HepG2 (cell line): ENCODE data around the gene TXNRD2. TPM values are rescaled to one million over a fixed set of nuclear protein-coding genes. Genes with fewer than 3 reads are reported as not detected.
A peak's percentile ranks its signal among the peaks of the same experiment; 100 is the strongest.

Source experiments
- ATAC-seq: fragments of 200-7000 bp; cut with Tn5 transposase; 3 replicates; pipeline ENCODE4 v1.9.1; 2020; ENCODE audit warnings: mild to moderate bottlenecking, moderate library complexity
- BruUV-seq: library from RNA; stranded (reverse); fragments of 400-500 nt; replicated peaks from 2 replicates; lab custom pipeline; 2021; lab: Mats Ljungman, UMichigan
- CTCF ChIA-PET: fragments of 300-600 bp; formaldehyde crosslinking; extraction: SDS; loops from one replicate; lab custom pipeline; 2021; ENCODE audit warnings: low total read pairs, inconsistent platforms, low intra/inter-chr PET ratio; lab: Yijun Ruan, JAX
- POLR2A ChIA-PET: fragments of 350-600 bp; sonication (Branson Sonifier 250); formaldehyde crosslinking; loops from one replicate; lab custom pipeline; 2020; ENCODE audit warnings: antibody characterized with exemption, inconsistent platforms; lab: Yijun Ruan, JAX
- DNase-seq: peaks from one replicate; pipeline ENCODE4 v3.0.0-alpha.2; 2015; ENCODE audit warnings: low spot score
- FAIRE-seq: peaks from 3 replicates; lab custom pipeline; 2011; peaks lifted over from hg19 to GRCh38; lab: Jason Lieb, UNC
- H2AFZ ChIP-seq: one replicate; pipeline ENCODE4 v1.6.1; 2011; ENCODE audit warnings: low read length, inconsistent platforms
- H3K27ac ChIP-seq: fragments of 300-600 bp; 3 replicates; pipeline ENCODE4 v1.8.0; 2011; ENCODE audit warnings: mixed run types, mild to moderate bottlenecking, mixed read lengths, low read length, inconsistent platforms; ENCODE audit not compliant: insufficient read depth; ENCODE audit errors: extremely low read length
- H3K27me3 ChIP-seq, 2 experiments: fragments of 200-600 bp in 1 of 2; 2 replicates in 1 of 2; 3 replicates in 1 of 2; pipeline versions ENCODE4 v1.6.0 to v1.8.0; 2011; ENCODE audit warnings: low read length in 2 of 2, mild to moderate bottlenecking in 2 of 2, moderate library complexity in 2 of 2, inconsistent platforms in 1 of 2; ENCODE audit not compliant: insufficient read depth in 2 of 2, control insufficient read depth in 1 of 2
- H3K36me3 ChIP-seq, 2 experiments: fragments of 200-600 bp in 1 of 2; replicated peaks in 1 of 2; 2 replicates in 1 of 2; 3 replicates in 1 of 2; pipeline versions ENCODE4 v1.5.1 to v1.8.0; 2011; ENCODE audit warnings: low read length in 2 of 2, inconsistent platforms in 1 of 2; ENCODE audit not compliant: insufficient read depth in 2 of 2, control insufficient read depth in 1 of 2
- H3K4me1 ChIP-seq: 2 replicates; pipeline ENCODE4 v1.5.1; 2012; ENCODE audit warnings: low read length, inconsistent platforms; ENCODE audit not compliant: insufficient read depth
- H3K4me2 ChIP-seq: 2 replicates; pipeline ENCODE4 v1.6.0; 2011; ENCODE audit warnings: low read depth, low read length, inconsistent platforms
- H3K4me3 ChIP-seq, 3 experiments: fragments of 200-600 bp in 1 of 3; sonication (generic), shearing (Covaris generic) in 1 of 3; replicated peaks in 1 of 3; 2 replicates each; pipeline ENCODE4 v1.5.1; 2011 to 2016; ENCODE audit warnings: low read length in 3 of 3, inconsistent platforms in 2 of 3, low read depth in 2 of 3, mild to moderate bottlenecking in 2 of 3, control low read depth in 1 of 3, mixed read lengths in 1 of 3; ENCODE audit not compliant: insufficient read depth in 1 of 3
- H3K79me2 ChIP-seq: one replicate; pipeline ENCODE4 v1.6.1; 2011; ENCODE audit warnings: low read length, inconsistent platforms; ENCODE audit not compliant: insufficient read depth
- H3K9ac ChIP-seq: 2 replicates; pipeline ENCODE4 v1.6.0; 2011; ENCODE audit warnings: mild to moderate bottlenecking, low read depth, low read length, inconsistent platforms; ENCODE audit not compliant: insufficient read depth
- H3K9me3 ChIP-seq: 2 replicates; pipeline ENCODE4 v1.5.1; 2012; ENCODE audit warnings: mild to moderate bottlenecking, low read length
- H4K20me1 ChIP-seq: 2 replicates; pipeline ENCODE4 v1.6.0; 2011; ENCODE audit warnings: inconsistent platforms, mild to moderate bottlenecking, low read length, moderate library complexity; ENCODE audit not compliant: insufficient read depth
- BCL6 ChIP-seq: IDR thresholded peaks from 2 replicates; pipeline ENCODE4 v1.6.1; 2016; ENCODE audit warnings: missing genetic modification reagents, missing compliant biosample characterization
- CREB1 ChIP-seq, 2 experiments: fragments of 450-650 bp in 1 of 2; IDR thresholded peaks; 2 replicates each; pipeline ENCODE4 v1.6.1; 2016 to 2017; ENCODE audit warnings: control low read depth in 1 of 2, mild to moderate bottlenecking in 1 of 2, missing compliant biosample characterization in 1 of 2, missing genetic modification characterization in 1 of 2
- GATAD1 ChIP-seq: IDR thresholded peaks from 2 replicates; pipeline ENCODE4 v1.6.1; 2016; ENCODE audit warnings: missing genetic modification reagents, missing compliant biosample characterization
- HNRNPLL ChIP-seq: fragments of 200-400 bp; formaldehyde crosslinking; IDR thresholded peaks from 2 replicates; pipeline ENCODE4 v1.6.1; 2017; ENCODE audit warnings: mild to moderate bottlenecking, low read depth, low read length; ENCODE audit not compliant: poor library complexity, severe bottlenecking
- ISX ChIP-seq: sonication (generic); formaldehyde crosslinking; conservative IDR thresholded peaks from 2 replicates; pipeline ENCODE4 v1.5.0; 2020; ENCODE audit warnings: missing genetic modification reagents
- MED13 ChIP-seq: sonication (generic); formaldehyde crosslinking; IDR thresholded peaks from 2 replicates; pipeline ENCODE4 v1.5.0; 2020; ENCODE audit warnings: missing genetic modification reagents
- MYNN ChIP-seq: sonication (generic); formaldehyde crosslinking; IDR thresholded peaks from 2 replicates; pipeline ENCODE4 v1.4.0; 2020; ENCODE audit warnings: mild to moderate bottlenecking, low read depth, missing genetic modification reagents
- NBN ChIP-seq: fragments of 450-650 bp; conservative IDR thresholded peaks from 2 replicates; pipeline ENCODE4 v1.6.1; 2017
- NCOA2 ChIP-seq: sonication (generic); formaldehyde crosslinking; IDR thresholded peaks from 2 replicates; pipeline ENCODE4 v1.8.0; 2022; ENCODE audit warnings: inconsistent platforms
- SIN3A ChIP-seq: IDR thresholded peaks from 2 replicates; pipeline ENCODE4 v1.6.1; 2011; ENCODE audit warnings: low read depth, mild to moderate bottlenecking, control low read depth, low read length, borderline replicate concordance
- SYNCRIP ChIP-seq: fragments of 200-400 bp; formaldehyde crosslinking; IDR thresholded peaks from 2 replicates; pipeline ENCODE4 v1.6.1; 2018; ENCODE audit warnings: mild to moderate bottlenecking, low read depth, low read length; ENCODE audit not compliant: insufficient read depth
- ZNF264 ChIP-seq: sonication (generic); formaldehyde crosslinking; IDR thresholded peaks from 2 replicates; pipeline ENCODE4 v1.4.0; 2020; ENCODE audit warnings: missing genetic modification reagents
- ZNF337 ChIP-seq: sonication (generic); formaldehyde crosslinking; IDR thresholded peaks from 2 replicates; pipeline ENCODE4 v1.5.1; 2020; ENCODE audit warnings: missing genetic modification reagents, low read depth, mild to moderate bottlenecking, borderline replicate concordance
- ZNF501 ChIP-seq: sonication (generic); formaldehyde crosslinking; IDR thresholded peaks from 2 replicates; pipeline ENCODE4 v1.5.1; 2020; ENCODE audit warnings: mild to moderate bottlenecking, moderate library complexity, missing genetic modification reagents
- ZNF672 ChIP-seq: sonication (generic); formaldehyde crosslinking; IDR thresholded peaks from 2 replicates; pipeline ENCODE4 v1.8.1; 2022; ENCODE audit warnings: missing genetic modification reagents
- WGBS: methylation state at CpG from one replicate; pipeline ENCODE4 v1.1.6; 2017; ENCODE audit warnings: low lambda C conversion rate; 5-methylcytosine and 5-hydroxymethylcytosine counted together
- in situ Hi-C: cut with HindIII; loops from 2 replicates; pipeline ENCODE4 v1.10.0; 2017; ENCODE audit warnings: low pct_unique_long_range_greater_than_20kb; ENCODE audit not compliant: extremely low pct_ligation_motif_present
- intact Hi-C: fragments of 100-400 bp; cut with micrococcal nuclease; formaldehyde crosslinking; loops from one replicate; pipeline ENCODE4 v1.10.0; 2022; ENCODE audit not compliant: unreplicated experiment
- polyA plus RNA-seq, 8 experiments: library from polyadenylated mRNA; depleted of rRNA in 3 of 8; stranded (reverse) in 7 of 8; unstranded in 1 of 8; fragments of >200 nt; fragmentation: Illumina TruSeq in 4 of 8; extraction: Trizol in 4 of 8; gene quantifications; 2 replicates each; pipeline versions ENCODE4 v1.2.1 to v1.2.3, GENCODE V29; 2011 to 2016; ENCODE audit warnings: low read depth in 4 of 8, missing spikeins in 1 of 8, mixed read lengths in 1 of 8; ENCODE audit not compliant: insufficient read depth in 1 of 8
- total RNA-seq, 5 experiments: library from RNA; depleted of rRNA; stranded (reverse); fragments of >200 nt; fragmentation: Illumina TruSeq; extraction: Trizol; gene quantifications; 2 replicates each; pipeline ENCODE4 v1.2.3, GENCODE V29; 2016; ENCODE audit warnings: low read depth in 1 of 5
- TF ChIP-seq, protein P1 (sequence below): sonication (generic); formaldehyde crosslinking; IDR thresholded peaks from 2 replicates; pipeline ENCODE4 v1.4.0; 2020; ENCODE audit warnings: mild to moderate bottlenecking, low read depth, missing genetic modification reagents
- TF ChIP-seq, protein P2 (sequence below): sonication (generic); formaldehyde crosslinking; IDR thresholded peaks from 2 replicates; pipeline ENCODE4 v1.4.0; 2020; ENCODE audit warnings: missing genetic modification reagents

Gene TXNRD2
- total and polyA plus RNA-seq, 2 of the 13 experiments (the other 11 are each of a cell fraction or from before 2014, with no cell fraction given): 17.5 to 18.6 TPM

DNA sequence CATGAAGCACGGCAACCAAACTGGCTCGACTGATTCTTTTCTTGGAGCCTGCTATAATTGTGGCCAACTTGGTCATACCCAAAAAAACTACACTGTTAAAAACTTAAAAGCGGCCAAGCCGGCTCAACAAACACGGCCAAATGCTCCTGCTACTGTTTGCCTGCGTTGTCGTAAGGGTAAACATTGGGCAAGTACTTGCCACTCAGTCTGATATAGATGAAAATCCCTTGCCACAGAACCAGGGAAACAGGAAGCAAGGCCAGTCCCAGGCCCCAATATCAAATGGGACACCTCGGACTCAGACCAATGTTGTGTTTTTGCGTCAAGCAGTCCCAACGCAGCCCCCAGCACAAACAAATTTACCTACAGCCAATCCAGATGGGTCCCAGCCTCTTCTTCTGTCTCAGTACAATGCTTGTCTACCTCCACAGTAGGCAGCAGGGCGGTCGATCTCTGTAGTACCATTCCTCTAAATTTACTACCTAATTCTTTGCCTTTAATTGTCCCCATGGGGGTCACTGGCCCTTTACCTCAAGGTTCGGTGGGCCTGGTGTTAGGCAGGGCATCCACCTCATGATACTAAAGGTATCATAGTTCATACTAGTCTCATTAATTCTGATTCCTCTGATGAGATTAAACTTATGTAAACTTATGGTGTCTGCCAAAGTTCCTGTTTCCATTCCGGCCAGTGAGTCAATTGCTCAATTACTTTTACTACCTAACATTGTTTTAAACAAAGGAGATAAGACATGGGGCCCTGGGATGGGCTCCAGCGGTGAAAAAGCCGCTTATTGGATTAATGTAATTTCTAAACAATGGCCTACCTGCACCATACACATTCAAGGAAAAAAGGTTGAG, 3.8 kb downstream of the TXNRD2 start:
- Histone ChIP-seq H2AFZ (no peak overlapping the region), H3K79me2 (peaks cover 26% of the 10 kb centered on the region), H3K4me2 (peak overlapping the region; percentile 70), H3K4me1 (peaks cover 63% of the 10 kb centered on the region), H3K9me3 (no peaks in the 10 kb centered on the region), H3K9ac (peak overlapping the region; percentile 42), H3K4me3 (peak overlapping the region; percentile 18 to 35 (median 26); a peak in 4 of 6 replicates), H3K27ac (peak overlapping the region; percentile 65), H3K27me3 (no peaks in the 10 kb centered on the region; a peak in 1 of 5 replicates), H4K20me1 (no peaks in the 10 kb centered on the region), H3K36me3 (no peaks in the 10 kb centered on the region; a peak in 1 of 5 replicates)
- ChIA-PET POLR2A (no interaction called here), CTCF (no interaction called here)
- in situ Hi-C loops: no loop called here
- FAIRE-seq: no peak
- intact Hi-C loops: no loop called here
- peak; percentile 90 for DNase-seq
- 14% methylated on average over 11 of the region's 16 CpGs for WGBS
- peak; percentile 17; the same call in 2 of the 3 replicates for ATAC-seq
- no TSS peak for BruUV-seq
- TF ChIP-seq GATAD1 (CRISPR knock-in tag) (no peak), ZNF672 (CRISPR knock-in tag) (no peak), SYNCRIP (no peak), HNRNPLL (no peak), MED13 (no peak), NBN (no peak), MYNN (CRISPR knock-in tag) (no peak), ZNF501 (CRISPR knock-in tag) (0 out of 2 replicates have a peak, but pooled peaks have one; percentile 23), ISX (CRISPR knock-in tag) (no peak), ZNF337 (CRISPR knock-in tag) (0 out of 2 replicates have a peak, but pooled peaks have one; percentile 47), ZNF264 (CRISPR knock-in tag) (no peak), SIN3A (no peak), NCOA2 (peak; percentile 32; the same call in 1 of the 2 replicates), BCL6 (CRISPR knock-in tag) (peak; percentile 38), CREB1 (IDR thresholded peaks at IDR 0.05) (peak; percentile 10; the same call in 1 of the 2 replicates), CREB1 (CRISPR knock-in tag; IDR thresholded peaks at IDR 0.05) (0 out of 2 replicates have a peak, but pooled peaks have one; percentile 8)
- TF ChIP-seq, protein P1, sequence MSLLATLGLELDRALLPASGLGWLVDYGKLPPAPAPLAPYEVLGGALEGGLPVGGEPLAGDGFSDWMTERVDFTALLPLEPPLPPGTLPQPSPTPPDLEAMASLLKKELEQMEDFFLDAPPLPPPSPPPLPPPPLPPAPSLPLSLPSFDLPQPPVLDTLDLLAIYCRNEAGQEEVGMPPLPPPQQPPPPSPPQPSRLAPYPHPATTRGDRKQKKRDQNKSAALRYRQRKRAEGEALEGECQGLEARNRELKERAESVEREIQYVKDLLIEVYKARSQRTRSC (CRISPR knock-in tag): no peak
- TF ChIP-seq, protein P2, sequence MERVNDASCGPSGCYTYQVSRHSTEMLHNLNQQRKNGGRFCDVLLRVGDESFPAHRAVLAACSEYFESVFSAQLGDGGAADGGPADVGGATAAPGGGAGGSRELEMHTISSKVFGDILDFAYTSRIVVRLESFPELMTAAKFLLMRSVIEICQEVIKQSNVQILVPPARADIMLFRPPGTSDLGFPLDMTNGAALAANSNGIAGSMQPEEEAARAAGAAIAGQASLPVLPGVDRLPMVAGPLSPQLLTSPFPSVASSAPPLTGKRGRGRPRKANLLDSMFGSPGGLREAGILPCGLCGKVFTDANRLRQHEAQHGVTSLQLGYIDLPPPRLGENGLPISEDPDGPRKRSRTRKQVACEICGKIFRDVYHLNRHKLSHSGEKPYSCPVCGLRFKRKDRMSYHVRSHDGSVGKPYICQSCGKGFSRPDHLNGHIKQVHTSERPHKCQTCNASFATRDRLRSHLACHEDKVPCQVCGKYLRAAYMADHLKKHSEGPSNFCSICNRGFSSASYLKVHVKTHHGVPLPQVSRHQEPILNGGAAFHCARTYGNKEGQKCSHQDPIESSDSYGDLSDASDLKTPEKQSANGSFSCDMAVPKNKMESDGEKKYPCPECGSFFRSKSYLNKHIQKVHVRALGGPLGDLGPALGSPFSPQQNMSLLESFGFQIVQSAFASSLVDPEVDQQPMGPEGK (CRISPR knock-in tag): no peak
